Measurements from ENCODE around the gene OR52A5.

OR52A5 gene

DNA sequence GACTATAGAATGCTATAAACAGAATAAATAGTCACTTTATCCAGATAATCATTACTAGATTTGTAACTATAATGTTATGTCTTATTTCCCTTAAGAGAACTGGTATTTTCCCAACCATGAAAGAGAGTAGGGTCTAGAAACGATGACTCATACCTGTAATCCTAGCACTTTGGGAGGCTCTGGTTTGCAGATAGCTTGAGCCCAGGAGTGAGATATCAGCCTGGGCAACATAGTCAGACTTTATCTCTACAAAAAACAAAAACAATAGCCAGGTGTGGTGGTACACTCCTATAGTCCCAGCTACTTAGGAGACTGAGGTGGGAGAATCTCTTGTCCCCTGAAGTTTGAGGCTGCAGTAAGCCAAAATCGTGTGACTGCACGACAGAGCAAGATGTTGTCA lies 30.9 kb downstream of the OR52A5 start:
- no peak for TF ChIP-seq CTCF (IDR thresholded peaks at IDR 0.05; ENCODE audit: low read depth, low read length)
- H3K4me3 ChIP-seq (replicated peaks in 1 of 2; ENCODE audit: low read depth in 2 of 2, low read length in 2 of 2), result no peak overlapping the region
- DNase-seq (ENCODE audit: low read depth in 2 of 2), result no peak

- no peak for TF ChIP-seq CTCF (IDR thresholded peaks at IDR 0.05; ENCODE audit: low read depth, low read length)
- no peak overlapping the region for H3K4me3 ChIP-seq (replicated peaks in 1 of 2; ENCODE audit: low read depth in 2 of 2, low read length in 2 of 2)
- DNase-seq (ENCODE audit: low read depth in 2 of 2), result no peak
These were observed 35.1 kb downstream of the OR52A5 start for GRCh38 chr11:5103066-5103465.

GRCh38 chr11:5102246-5102645 lies 35.9 kb downstream of the OR52A5 start:
- H3K4me3 ChIP-seq (replicated peaks in 1 of 2; ENCODE audit: low read depth in 2 of 2, low read length in 2 of 2), result no peak overlapping the region
- TF ChIP-seq CTCF (IDR thresholded peaks at IDR 0.05; ENCODE audit: low read depth, low read length), result no peak
- no peak for DNase-seq (ENCODE audit: low read depth in 2 of 2)

DNA sequence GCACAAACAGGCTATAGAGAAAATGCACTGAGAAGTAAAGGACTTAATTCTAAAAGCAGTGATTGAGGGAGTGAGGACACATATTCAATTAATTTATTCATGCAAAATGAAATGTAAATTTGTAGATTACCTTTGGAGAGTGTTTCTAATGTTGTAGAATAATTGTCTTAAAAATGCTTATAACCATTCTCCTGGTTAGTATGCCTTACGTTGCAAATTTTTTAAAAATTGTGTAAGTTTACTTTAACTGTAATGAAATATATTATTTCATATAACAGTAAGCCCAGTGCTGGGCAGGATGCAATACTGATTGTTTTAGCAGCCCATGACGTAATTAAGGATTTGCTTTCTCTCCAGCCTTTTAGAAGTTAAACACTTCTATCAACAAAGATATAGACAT lies 42.1 kb downstream of the OR52A5 start:
- TF ChIP-seq CTCF (IDR thresholded peaks at IDR 0.05; ENCODE audit: low read depth, low read length), result no peak
- no peak for DNase-seq (ENCODE audit: low read depth in 2 of 2)
- H3K4me3 ChIP-seq (replicated peaks in 1 of 2; ENCODE audit: low read depth in 2 of 2, low read length in 2 of 2), result no peak overlapping the region

GRCh38 chr11:5092821-5093585 lies 45.2 kb downstream of the OR52A5 start:
- no peak for TF ChIP-seq CTCF (IDR thresholded peaks at IDR 0.05; ENCODE audit: low read depth, low read length)

GRCh38 chr11:5090668-5091067 lies 47.5 kb downstream of the OR52A5 start:
- no peak for DNase-seq (ENCODE audit: low read depth in 2 of 2)
- no peak overlapping the region for H3K4me3 ChIP-seq (replicated peaks in 1 of 2; ENCODE audit: low read depth in 2 of 2, low read length in 2 of 2)
- TF ChIP-seq CTCF (IDR thresholded peaks at IDR 0.05; ENCODE audit: low read depth, low read length), result no peak

More at GRCh38 chr11:5092821-5093585, 45.2 kb downstream of the OR52A5 start:
- DNase-seq (ENCODE audit: low read depth in 2 of 2), result no peak
- H3K4me3 ChIP-seq (replicated peaks in 1 of 2; ENCODE audit: low read depth in 2 of 2, low read length in 2 of 2), result no peak overlapping the region

DNA sequence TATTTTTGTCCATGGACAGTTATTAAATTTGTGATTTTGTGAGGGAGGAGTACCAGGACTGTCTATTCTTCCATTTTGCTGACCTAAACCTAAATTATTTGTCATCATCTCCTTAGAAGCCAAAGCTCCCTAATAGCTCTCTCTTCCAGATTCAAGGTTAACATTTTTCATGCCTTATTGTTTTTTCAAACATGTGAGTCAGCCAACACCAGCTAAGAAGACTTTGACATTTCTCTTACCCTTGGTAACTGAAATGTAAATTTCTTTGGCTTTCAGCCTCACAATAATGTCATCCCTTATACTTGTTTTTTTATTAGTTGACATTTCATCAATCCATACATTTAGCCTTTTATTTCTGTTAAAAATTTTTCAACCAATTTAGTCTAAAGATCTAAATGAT lies 49.6 kb downstream of the OR52A5 start:
- no peak for TF ChIP-seq CTCF (IDR thresholded peaks at IDR 0.05; ENCODE audit: low read depth, low read length)
- no peak for DNase-seq (ENCODE audit: low read depth in 2 of 2)

More for the DNA sequence above, 49.6 kb downstream of the OR52A5 start:
- H3K4me3 ChIP-seq (replicated peaks in 1 of 2; ENCODE audit: low read depth in 2 of 2, low read length in 2 of 2), result no peak overlapping the region

Measured in cardiac fibroblast (primary cell).